Liver (tissue), 9 donors: ENCODE data around the gene HOXB3. TPM values are rescaled to one million over a fixed set of nuclear protein-coding genes. Genes with fewer than 3 reads are reported as not detected.

Experiments
- DNase-seq: peaks from one replicate; pipeline ENCODE4 v3.0.0-alpha.2; 2017; ENCODE audit warnings: low spot score
- H3K27ac ChIP-seq, 2 donors: one replicate each; pipeline ENCODE4 v1.7.0; 2013; ENCODE audit warnings: inconsistent platforms in 2 of 2, low read length in 2 of 2, control low read depth in 1 of 2, low read depth in 1 of 2, mild to moderate bottlenecking in 1 of 2
- H3K27me3 ChIP-seq, 4 donors: one replicate each; pipeline versions ENCODE4 v1.6.1 to v1.7.0; 2013; ENCODE audit warnings: low read length in 3 of 4, inconsistent platforms in 1 of 4, mild to moderate bottlenecking in 1 of 4, moderate library complexity in 1 of 4; ENCODE audit not compliant: control insufficient read depth in 4 of 4, insufficient read depth in 4 of 4
- H3K36me3 ChIP-seq, 4 donors: one replicate each; pipeline versions ENCODE4 v1.6.1 to v1.7.0; 2013; ENCODE audit warnings: low read length in 3 of 4, mild to moderate bottlenecking in 3 of 4, low read depth in 1 of 4, moderate library complexity in 1 of 4; ENCODE audit not compliant: control insufficient read depth in 4 of 4, insufficient read depth in 3 of 4
- H3K4me1 ChIP-seq, 4 donors: one replicate each; pipeline versions ENCODE4 v1.6.1 to v1.7.0; 2013; ENCODE audit warnings: low read length in 3 of 4, mild to moderate bottlenecking in 3 of 4, moderate library complexity in 1 of 4; ENCODE audit not compliant: control insufficient read depth in 4 of 4, insufficient read depth in 4 of 4
- H3K4me3 ChIP-seq, 3 donors: one replicate each; pipeline versions ENCODE4 v1.6.1 to v1.7.0; 2013; ENCODE audit warnings: low read length in 3 of 3, control low read depth in 1 of 3, low read depth in 1 of 3, mild to moderate bottlenecking in 1 of 3
- H3K9ac ChIP-seq, 2 donors: one replicate each; pipeline ENCODE4 v1.7.0; 2013; ENCODE audit warnings: low read length in 2 of 2, mild to moderate bottlenecking in 2 of 2, moderate library complexity in 2 of 2, control low read depth in 1 of 2, low read depth in 1 of 2
- H3K9me3 ChIP-seq, 4 donors: one replicate each; pipeline versions ENCODE4 v1.6.1 to v1.7.0; 2013; ENCODE audit warnings: low read length in 3 of 4; ENCODE audit not compliant: control insufficient read depth in 4 of 4
- ATF3 ChIP-seq: IDR thresholded peaks from 2 replicates; pipeline ENCODE4 v1.6.1; 2016; ENCODE audit warnings: antibody characterized with exemption
- CTCF ChIP-seq: fragments of 150-350 bp; IDR thresholded peaks from 2 replicates; pipeline ENCODE4 v1.5.1; 2017; ENCODE audit warnings: improper control_type of control experiment, low read depth, low read length; ENCODE audit not compliant: missing input control
- EGR1 ChIP-seq, 2 donors: IDR thresholded peaks; 2 replicates each; pipeline ENCODE4 v1.6.1; 2016 to 2018; ENCODE audit warnings: antibody characterized with exemption in 2 of 2, low read depth in 2 of 2
- FOXA1 ChIP-seq: IDR thresholded peaks from 2 replicates; pipeline ENCODE4 v1.6.1; 2016; ENCODE audit warnings: antibody characterized with exemption
- FOXA2 ChIP-seq: IDR thresholded peaks from 2 replicates; pipeline ENCODE4 v1.6.1; 2016; ENCODE audit warnings: antibody characterized with exemption
- GABPA ChIP-seq, 2 donors: IDR thresholded peaks in 1 of 2; conservative IDR thresholded peaks in 1 of 2; 2 replicates each; pipeline ENCODE4 v1.6.1; 2016; ENCODE audit warnings: antibody characterized with exemption in 2 of 2, mild to moderate bottlenecking in 1 of 2, moderate library complexity in 1 of 2
- HNF4A ChIP-seq, 2 donors: conservative IDR thresholded peaks; 2 replicates each; pipeline ENCODE4 v1.6.1; 2016; ENCODE audit warnings: antibody characterized with exemption in 2 of 2, mild to moderate bottlenecking in 2 of 2
- JUND ChIP-seq, 2 donors: IDR thresholded peaks; 2 replicates each; pipeline ENCODE4 v1.6.1; 2016; ENCODE audit warnings: antibody characterized with exemption in 2 of 2
- NR2F2 ChIP-seq: IDR thresholded peaks from 2 replicates; pipeline ENCODE4 v1.6.1; 2016; ENCODE audit warnings: antibody characterized with exemption
- RAD21 ChIP-seq, 2 donors: IDR thresholded peaks; 2 replicates each; pipeline ENCODE4 v1.6.1; 2016; ENCODE audit warnings: antibody characterized with exemption in 2 of 2, mild to moderate bottlenecking in 2 of 2
- REST ChIP-seq: IDR thresholded peaks from 2 replicates; pipeline ENCODE4 v1.6.1; 2016; ENCODE audit warnings: antibody characterized with exemption, mild to moderate bottlenecking
- RXRA ChIP-seq, 2 donors: IDR thresholded peaks; 2 replicates each; pipeline ENCODE4 v1.6.1; 2017 to 2018; ENCODE audit warnings: antibody characterized with exemption in 2 of 2, mild to moderate bottlenecking in 1 of 2
- TAF1 ChIP-seq: conservative IDR thresholded peaks from 2 replicates; pipeline ENCODE4 v1.6.1; 2016; ENCODE audit warnings: antibody characterized with exemption, mild to moderate bottlenecking
- YY1 ChIP-seq: IDR thresholded peaks from 2 replicates; pipeline ENCODE4 v1.6.1; 2016; ENCODE audit warnings: antibody characterized with exemption, mild to moderate bottlenecking
- whole genome bisulfite sequencing: extraction: QIAGEN DNeasy Blood & Tissue Kit; methylation state at CpG from one replicate; pipeline ENCODE4 v1.1.7; 2013; 5-methylcytosine and 5-hydroxymethylcytosine counted together
- polyA plus RNA-seq, 2 donors: library from polyadenylated mRNA; stranded (reverse) in 1 of 2; unstranded in 1 of 2; fragments of 200-250 nt in 1 of 2; fragments of >200 nt in 1 of 2; fragmentation: Nextera tagmentation in 1 of 2; extraction: Ambion mirVana in 1 of 2; gene quantifications; one replicate each; pipeline versions ENCODE4 v1.2.1 to v1.2.3, GENCODE V29; 2013 to 2015
- total RNA-seq, 2 donors: library from RNA; depleted of rRNA; stranded (reverse); fragments of >200 nt; gene quantifications; one replicate each; pipeline ENCODE4 v1.2.3, GENCODE V29; 2014
- TF ChIP-seq, protein P1 (sequence below): IDR thresholded peaks from 2 replicates; pipeline ENCODE4 v1.6.1; 2016; ENCODE audit warnings: antibody characterized with exemption
- donor health status: healthy.
- donor health status: healthy.
- donor health status: healthy.
- donor health status: healthy.
- donor health status: healthy.

The HOXB3 gene
- total and polyA plus RNA-seq, 4 donors, result 0.75 to 2.2 (median 1.2) TPM

DNA sequence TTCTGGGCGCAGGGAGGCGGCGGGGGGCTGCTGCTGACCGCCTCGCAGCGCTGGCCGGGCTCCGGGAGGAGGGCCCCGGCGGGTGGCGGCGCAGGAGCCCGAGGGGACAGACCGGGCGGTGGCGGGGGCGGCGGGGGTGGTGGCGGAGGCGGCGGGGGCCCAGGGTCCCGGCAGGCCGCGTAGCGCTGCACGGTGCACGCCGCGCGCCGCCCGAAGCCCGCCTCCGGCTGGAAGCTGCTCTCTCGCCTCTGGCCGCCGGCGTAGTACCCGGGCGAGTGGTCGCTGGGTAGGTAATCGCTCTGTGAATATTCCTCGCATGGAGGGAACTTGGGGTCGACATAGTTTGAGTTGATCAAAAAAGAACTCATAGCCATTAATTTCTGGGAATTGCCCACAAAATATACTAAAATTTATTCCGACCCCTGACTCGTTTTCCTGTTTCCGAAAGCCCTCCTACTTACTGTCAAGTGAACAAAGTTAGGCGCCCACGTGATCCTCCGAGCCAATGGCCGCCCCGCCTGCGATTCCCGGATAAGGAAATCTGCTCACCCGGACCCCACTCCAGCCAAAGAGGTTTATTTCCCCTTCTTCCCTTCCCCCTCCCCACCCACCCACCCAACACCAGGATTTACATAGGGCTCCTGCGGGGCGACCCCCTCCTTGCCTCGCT is 12.0 kb downstream of the HOXB3 start, which contains the start of gene HOXB4:
Gene HOXB4 (minus strand): TSS at position 405 of the 670 bp plus-strand sequence. CDS start 31 bp downstream, at position 374.
- H3K27ac ChIP-seq, result peak within 1 kb of the TSS; percentile 65 to 72
- TF ChIP-seq HNF4A (conservative IDR thresholded peaks at IDR 0.05) (no peak), JUND (IDR thresholded peaks at IDR 0.05) (no peak)
- no peaks in the 10 kb centered on the region for H3K9me3 ChIP-seq
- WGBS, result 4% methylated on average over 58 of the region's 58 CpGs
- peak within 1 kb of the TSS in 2 of 3 donors; percentile 39 to 46 for H3K4me3 ChIP-seq
- H3K36me3 ChIP-seq, result no peaks in the 10 kb centered on the region
- peaks cover 0 to 21% (median 3%) of the 10 kb centered on the region in 4 donors for H3K27me3 ChIP-seq
- H3K4me1 ChIP-seq, result peaks cover 0 to 6% (median 3%) of the 10 kb centered on the region in 4 donors
- DNase-seq, result peak; percentile 53
- H3K9ac ChIP-seq, result peak within 1 kb of the TSS in 1 of 2 donors; percentile 53

- Histone ChIP-seq H3K9ac (no peak overlapping the region), H3K4me1 (peaks cover 0 to 6% (median 3%) of the 10 kb centered on the region in 4 donors), H3K9me3 (no peaks in the 10 kb centered on the region), H3K36me3 (no peaks in the 10 kb centered on the region), H3K4me3 (peak overlapping the region in 2 of 3 donors; percentile 14 to 46), H3K27ac (peak overlapping the region; percentile 55 to 72), H3K27me3 (peaks cover 0 to 24% (median 5%) of the 10 kb centered on the region in 4 donors)
- no peak for DNase-seq
- TF ChIP-seq, protein P1, sequence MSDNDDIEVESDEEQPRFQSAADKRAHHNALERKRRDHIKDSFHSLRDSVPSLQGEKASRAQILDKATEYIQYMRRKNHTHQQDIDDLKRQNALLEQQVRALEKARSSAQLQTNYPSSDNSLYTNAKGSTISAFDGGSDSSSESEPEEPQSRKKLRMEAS, result no peak
- TF ChIP-seq EGR1 (IDR thresholded peaks at IDR 0.05; ENCODE audit: low read depth in 2 of 2), result no peak
- no peak for TF ChIP-seq NR2F2
- TF ChIP-seq FOXA1, result no peak
- TF ChIP-seq RXRA (IDR thresholded peaks at IDR 0.05), result no peak
- TF ChIP-seq JUND (IDR thresholded peaks at IDR 0.05), result no peak
- no peak for TF ChIP-seq ATF3
- no peak for TF ChIP-seq GABPA (IDR thresholded peaks at IDR 0.05 in 1 of 2, conservative IDR thresholded peaks at IDR 0.05 in 1 of 2)
- TF ChIP-seq CTCF, result no peak
- TF ChIP-seq FOXA2, result no peak
- TF ChIP-seq TAF1, result no peak
- no peak for TF ChIP-seq REST
- TF ChIP-seq YY1, result no peak
- no peak for TF ChIP-seq HNF4A (conservative IDR thresholded peaks at IDR 0.05)
- no peak for TF ChIP-seq RAD21 (IDR thresholded peaks at IDR 0.05)
- WGBS, result 3% methylated on average over 19 of the region's 19 CpGs
These were observed 12.6 kb downstream of the HOXB3 start for GRCh38 chr17:48577330-48577945.
